ENCODE results near the gene RASIP1.

Gene RASIP1

DNA sequence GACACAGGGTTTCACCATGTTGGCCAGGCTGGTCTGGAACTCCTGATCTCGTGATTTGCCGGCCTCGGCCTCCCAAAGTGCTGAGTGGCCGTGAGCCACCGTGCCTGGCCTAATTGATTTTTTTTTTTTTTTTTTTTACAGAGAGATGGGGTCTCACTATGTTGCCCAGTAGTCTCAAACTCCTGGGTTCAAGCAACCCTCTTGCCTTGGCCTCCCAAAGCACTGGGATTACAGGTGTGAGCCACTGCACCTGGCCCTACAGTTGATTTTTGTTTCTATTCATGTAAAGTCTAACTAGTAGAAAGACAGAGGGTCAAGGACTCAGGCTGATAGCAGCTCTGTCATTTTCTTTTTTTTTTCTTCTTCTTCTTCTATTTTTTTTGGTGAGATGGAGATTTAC, 36.7 kb upstream of the RASIP1 start:
- no peak overlapping the region for H2BK15ac ChIP-seq (ENCODE audit: low read depth, poor library complexity, severe bottlenecking)
- H3K14ac ChIP-seq (ENCODE audit: low read length in 2 of 2) = no peak overlapping the region
- H2BK12ac ChIP-seq (ENCODE audit: low read length in 2 of 2) = no peak overlapping the region
- H3K79me1 ChIP-seq (replicated peaks; ENCODE audit: low read length, poor library complexity, severe bottlenecking) = no peaks in the 10 kb centered on the region
- no peak overlapping the region for H3K4me2 ChIP-seq (ENCODE audit: low read length, poor library complexity, severe bottlenecking)
- no peak overlapping the region for H2BK120ac ChIP-seq (ENCODE audit: low read depth, low read length)
- DNase-seq = no peak
- no peak overlapping the region for H3K4ac ChIP-seq (ENCODE audit: low read depth in 1 of 2, low read length in 2 of 2)
- H3K4me1 ChIP-seq (ENCODE audit: control insufficient read depth, insufficient read depth, low read depth, low read length) = peaks cover 8% of the 10 kb centered on the region
- 93% methylated on average over 3 of the region's 5 CpGs for WGBS
- H3K27ac ChIP-seq (ENCODE audit: low read length, poor library complexity, severe bottlenecking) = no peak overlapping the region
- H2BK5ac ChIP-seq (ENCODE audit: low read depth, low read length, poor library complexity, severe bottlenecking) = no peak overlapping the region
- H3K36me3 ChIP-seq (ENCODE audit: control insufficient read depth in 1 of 2, insufficient read depth in 2 of 2, low read depth in 1 of 2, low read length in 2 of 2) = no peaks in the 10 kb centered on the region
- H4K91ac ChIP-seq (ENCODE audit: low read length) = no peak overlapping the region
- H3K9ac ChIP-seq (ENCODE audit: low read length) = no peak overlapping the region
- H2AK5ac ChIP-seq (ENCODE audit: low read length, severe bottlenecking) = no peak overlapping the region
- H2AFZ ChIP-seq (ENCODE audit: low read depth, low read length) = no peak overlapping the region
- H3K23ac ChIP-seq (ENCODE audit: low read length in 2 of 2) = no peak overlapping the region
- H3K9me3 ChIP-seq (ENCODE audit: control insufficient read depth, low read length) = no peaks in the 10 kb centered on the region
- H4K8ac ChIP-seq (ENCODE audit: low read length) = no peak overlapping the region
- no peak overlapping the region for H3K4me3 ChIP-seq (ENCODE audit: insufficient read depth in 1 of 2, low read depth in 1 of 2, low read length in 2 of 2)
- no peaks in the 10 kb centered on the region for H3K27me3 ChIP-seq (ENCODE audit: control insufficient read depth in 1 of 2, insufficient read depth in 1 of 2, low read length in 2 of 2)
- no peak overlapping the region for H3K18ac ChIP-seq (ENCODE audit: low read depth in 1 of 2, low read length in 2 of 2)

GRCh38 chr19:48772503-48772953, 32.1 kb upstream of the RASIP1 start:
- Histone ChIP-seq H3K9me3 (ENCODE audit: control insufficient read depth, low read length) (no peaks in the 10 kb centered on the region), H3K14ac (ENCODE audit: low read length in 2 of 2) (no peak overlapping the region), H2BK12ac (ENCODE audit: low read length in 2 of 2) (no peak overlapping the region), H2BK5ac (ENCODE audit: low read depth, low read length, poor library complexity, severe bottlenecking) (no peak overlapping the region), H2AK5ac (ENCODE audit: low read length, severe bottlenecking) (no peak overlapping the region), H3K18ac (ENCODE audit: low read depth in 1 of 2, low read length in 2 of 2) (peak overlapping the region in 1 of 2 experiments; percentile 34), H2BK120ac (ENCODE audit: low read depth, low read length) (no peak overlapping the region), H3K79me1 (replicated peaks; ENCODE audit: low read length, poor library complexity, severe bottlenecking) (no peaks in the 10 kb centered on the region), H3K4me3 (ENCODE audit: insufficient read depth in 1 of 2, low read depth in 1 of 2, low read length in 2 of 2) (no peak overlapping the region), H3K36me3 (ENCODE audit: control insufficient read depth in 1 of 2, insufficient read depth in 2 of 2, low read depth in 1 of 2, low read length in 2 of 2) (no peaks in the 10 kb centered on the region), H3K4me2 (ENCODE audit: low read length, poor library complexity, severe bottlenecking) (no peak overlapping the region), H3K9ac (ENCODE audit: low read length) (no peak overlapping the region), H2BK15ac (ENCODE audit: low read depth, poor library complexity, severe bottlenecking) (no peak overlapping the region), H3K4me1 (ENCODE audit: control insufficient read depth, insufficient read depth, low read depth, low read length) (peaks cover 7% of the 10 kb centered on the region), H4K91ac (ENCODE audit: low read length) (no peak overlapping the region), H3K27ac (ENCODE audit: low read length, poor library complexity, severe bottlenecking) (no peak overlapping the region), H4K8ac (ENCODE audit: low read length) (no peak overlapping the region), H2AFZ (ENCODE audit: low read depth, low read length) (no peak overlapping the region), H3K4ac (ENCODE audit: low read depth in 1 of 2, low read length in 2 of 2) (no peak overlapping the region), H3K27me3 (ENCODE audit: control insufficient read depth in 1 of 2, insufficient read depth in 1 of 2, low read length in 2 of 2) (peaks cover 0 to 3% of the 10 kb centered on the region in 2 experiments), H3K23ac (ENCODE audit: low read length in 2 of 2) (no peak overlapping the region)
- 93% methylated on average over 13 of the region's 13 CpGs for WGBS
- no peak for DNase-seq

DNA sequence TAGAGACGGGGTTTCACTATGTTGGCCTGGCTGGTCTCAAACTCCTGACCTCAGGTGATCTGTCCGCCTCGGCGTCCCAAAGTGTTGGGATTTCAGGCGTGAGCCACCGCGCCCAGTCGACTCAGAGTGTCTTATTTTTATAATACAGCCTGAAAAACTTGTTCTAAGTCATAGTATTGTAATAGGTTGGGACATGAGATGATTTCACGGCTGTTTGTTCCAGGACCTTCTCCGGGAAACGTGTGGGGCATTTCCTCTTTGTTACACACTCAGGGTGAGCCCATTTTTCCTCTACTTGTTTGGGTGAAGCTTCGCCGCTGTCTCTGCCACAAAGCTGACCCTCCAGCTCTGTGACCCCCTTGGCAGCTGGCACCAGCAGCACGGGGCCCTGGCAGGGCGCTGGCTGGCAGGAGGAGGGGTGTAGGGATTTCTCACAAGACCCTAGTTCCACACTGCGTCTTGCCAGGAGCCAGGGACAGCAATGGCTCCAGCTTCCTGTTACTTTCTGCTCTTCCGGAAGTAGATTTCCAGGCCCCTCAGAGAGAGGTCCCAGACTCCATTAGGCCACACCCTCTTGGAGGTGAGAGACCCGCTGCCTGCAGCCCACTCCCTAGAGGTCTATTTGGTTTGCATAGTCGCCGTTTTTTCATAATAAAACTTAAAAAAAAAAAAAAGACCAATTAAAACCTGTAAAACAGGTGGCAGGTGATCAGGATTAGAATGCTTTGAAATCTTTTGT, 30.5 kb upstream of the RASIP1 start:
- H2BK120ac ChIP-seq (ENCODE audit: low read depth, low read length) = no peak overlapping the region
- H3K79me1 ChIP-seq (replicated peaks; ENCODE audit: low read length, poor library complexity, severe bottlenecking) = no peaks in the 10 kb centered on the region
- 88% methylated on average over 14 of the region's 20 CpGs for WGBS

GRCh38 chr19:48770266-48770665, 29.9 kb upstream of the RASIP1 start:
- Histone ChIP-seq H3K23ac (ENCODE audit: low read length in 2 of 2) (no peak overlapping the region), H3K4me1 (ENCODE audit: control insufficient read depth, insufficient read depth, low read depth, low read length) (peaks cover 5% of the 10 kb centered on the region), H3K36me3 (ENCODE audit: control insufficient read depth in 1 of 2, insufficient read depth in 2 of 2, low read depth in 1 of 2, low read length in 2 of 2) (no peaks in the 10 kb centered on the region), H4K91ac (ENCODE audit: low read length) (no peak overlapping the region), H4K8ac (ENCODE audit: low read length) (no peak overlapping the region), H3K14ac (ENCODE audit: low read length in 2 of 2) (no peak overlapping the region), H3K4me2 (ENCODE audit: low read length, poor library complexity, severe bottlenecking) (no peak overlapping the region), H3K27me3 (ENCODE audit: control insufficient read depth in 1 of 2, insufficient read depth in 1 of 2, low read length in 2 of 2) (peaks cover 0 to 16% of the 10 kb centered on the region in 2 experiments), H3K9ac (ENCODE audit: low read length) (no peak overlapping the region), H2BK15ac (ENCODE audit: low read depth, poor library complexity, severe bottlenecking) (no peak overlapping the region), H3K4ac (ENCODE audit: low read depth in 1 of 2, low read length in 2 of 2) (no peak overlapping the region), H2BK5ac (ENCODE audit: low read depth, low read length, poor library complexity, severe bottlenecking) (no peak overlapping the region), H2BK120ac (ENCODE audit: low read depth, low read length) (no peak overlapping the region), H3K79me1 (replicated peaks; ENCODE audit: low read length, poor library complexity, severe bottlenecking) (no peaks in the 10 kb centered on the region), H2BK12ac (ENCODE audit: low read length in 2 of 2) (no peak overlapping the region), H3K4me3 (ENCODE audit: insufficient read depth in 1 of 2, low read depth in 1 of 2, low read length in 2 of 2) (no peak overlapping the region), H2AK5ac (ENCODE audit: low read length, severe bottlenecking) (no peak overlapping the region), H3K9me3 (ENCODE audit: control insufficient read depth, low read length) (no peaks in the 10 kb centered on the region), H3K18ac (ENCODE audit: low read depth in 1 of 2, low read length in 2 of 2) (no peak overlapping the region), H3K27ac (ENCODE audit: low read length, poor library complexity, severe bottlenecking) (peak overlapping the region; percentile 57), H2AFZ (ENCODE audit: low read depth, low read length) (no peak overlapping the region)
- WGBS = 73% methylated on average over 3 of the region's 7 CpGs
- no peak for DNase-seq

More for the DNA sequence above, 30.5 kb upstream of the RASIP1 start:
- peak overlapping the region; percentile 85 for H2AK5ac ChIP-seq (ENCODE audit: low read length, severe bottlenecking)
- no peak overlapping the region for H4K8ac ChIP-seq (ENCODE audit: low read length)
- no peak overlapping the region for H2BK15ac ChIP-seq (ENCODE audit: low read depth, poor library complexity, severe bottlenecking)
- no peak overlapping the region for H3K27ac ChIP-seq (ENCODE audit: low read length, poor library complexity, severe bottlenecking)
- peaks cover 5% of the 10 kb centered on the region for H3K4me1 ChIP-seq (ENCODE audit: control insufficient read depth, insufficient read depth, low read depth, low read length)
- H3K18ac ChIP-seq (ENCODE audit: low read depth in 1 of 2, low read length in 2 of 2) = peak overlapping the region in 1 of 2 experiments; percentile 5
- no peak overlapping the region for H3K14ac ChIP-seq (ENCODE audit: low read length in 2 of 2)
- no peak overlapping the region for H3K4ac ChIP-seq (ENCODE audit: low read depth in 1 of 2, low read length in 2 of 2)
- no peaks in the 10 kb centered on the region for H3K9me3 ChIP-seq (ENCODE audit: control insufficient read depth, low read length)
- H3K4me3 ChIP-seq (ENCODE audit: insufficient read depth in 1 of 2, low read depth in 1 of 2, low read length in 2 of 2) = no peak overlapping the region
- no peak overlapping the region for H2BK5ac ChIP-seq (ENCODE audit: low read depth, low read length, poor library complexity, severe bottlenecking)
- no peak overlapping the region for H2BK12ac ChIP-seq (ENCODE audit: low read length in 2 of 2)
- H3K27me3 ChIP-seq (ENCODE audit: control insufficient read depth in 1 of 2, insufficient read depth in 1 of 2, low read length in 2 of 2) = peaks cover 0 to 9% of the 10 kb centered on the region in 2 experiments
- H3K36me3 ChIP-seq (ENCODE audit: control insufficient read depth in 1 of 2, insufficient read depth in 2 of 2, low read depth in 1 of 2, low read length in 2 of 2) = no peaks in the 10 kb centered on the region
- no peak overlapping the region for H3K9ac ChIP-seq (ENCODE audit: low read length)
- H4K91ac ChIP-seq (ENCODE audit: low read length) = no peak overlapping the region
- DNase-seq = no peak
- no peak overlapping the region for H3K23ac ChIP-seq (ENCODE audit: low read length in 2 of 2)
- H3K4me2 ChIP-seq (ENCODE audit: low read length, poor library complexity, severe bottlenecking) = no peak overlapping the region
- no peak overlapping the region for H2AFZ ChIP-seq (ENCODE audit: low read depth, low read length)
